OCI-LY1 (cell line): ENCODE data around the gene CDH8.

ENCODE experiments used
- H2AFZ ChIP-seq: fragments of 200-600 bp; sonication (generic), shearing (Covaris generic); 2 replicates; pipeline ENCODE4 v1.6.0; 2014; ENCODE audit warnings: antibody characterized with exemption, mild to moderate bottlenecking, low read length
- H3F3A ChIP-seq: fragments of 200-600 bp; sonication (generic), shearing (Covaris generic); 2 replicates; pipeline ENCODE4 v1.6.0; 2014; ENCODE audit warnings: mild to moderate bottlenecking, antibody characterized with exemption, low read length, moderate library complexity; ENCODE audit not compliant: insufficient read depth
- H3K27ac ChIP-seq: fragments of 200-600 bp; sonication (generic); 2 replicates; pipeline ENCODE4 v1.5.1; 2014; ENCODE audit warnings: low read length, mixed run types, mild to moderate bottlenecking, low read depth; ENCODE audit not compliant: poor library complexity, severe bottlenecking
- H3K27me3 ChIP-seq: fragments of 200-600 bp; sonication (generic); 2 replicates; pipeline ENCODE4 v1.6.0; 2014; ENCODE audit warnings: antibody characterized with exemption, mild to moderate bottlenecking, low read length, moderate library complexity; ENCODE audit not compliant: insufficient read depth
- H3K36me3 ChIP-seq: fragments of 200-600 bp; sonication (generic); 2 replicates; pipeline ENCODE4 v1.6.1; 2014; ENCODE audit warnings: mild to moderate bottlenecking, antibody characterized with exemption, low read length, moderate library complexity, mixed read lengths; ENCODE audit not compliant: insufficient read depth
- H3K4me1 ChIP-seq: fragments of 200-600 bp; sonication (generic); 2 replicates; pipeline ENCODE4 v1.5.1; 2014; ENCODE audit warnings: mild to moderate bottlenecking, low read length, moderate library complexity; ENCODE audit not compliant: insufficient read depth, severe bottlenecking
- H3K4me2 ChIP-seq: fragments of 200-600 bp; sonication (generic), shearing (Covaris generic); 2 replicates; pipeline ENCODE4 v1.6.1; 2014; ENCODE audit warnings: low read length
- H3K4me3 ChIP-seq: fragments of 200-600 bp; sonication (generic); 2 replicates; pipeline ENCODE4 v1.5.1; 2014; ENCODE audit warnings: low read length, low read depth, mild to moderate bottlenecking, mixed read lengths; ENCODE audit not compliant: poor library complexity, severe bottlenecking
- H3K79me2 ChIP-seq: fragments of 200-600 bp; shearing (Covaris generic); 2 replicates; pipeline ENCODE4 v1.6.1; 2016; ENCODE audit warnings: mixed run types, low read length, mixed read lengths; ENCODE audit not compliant: insufficient read depth
- H3K9ac ChIP-seq: fragments of 200-600 bp; sonication (generic), shearing (Covaris generic); 2 replicates; pipeline ENCODE4 v1.6.1; 2014; ENCODE audit warnings: mild to moderate bottlenecking, low read length, mixed read lengths
- H3K9me2 ChIP-seq: fragments of 200-600 bp; sonication (generic), shearing (Covaris generic); 2 replicates; pipeline ENCODE4 v1.6.1; 2014; ENCODE audit warnings: low read depth, mild to moderate bottlenecking, low read length, mixed read lengths
- H3K9me3 ChIP-seq: fragments of 200-600 bp; shearing (Covaris generic); 2 replicates; pipeline ENCODE4 v1.6.1; 2014; ENCODE audit warnings: low read length, mixed read lengths
- H4K20me1 ChIP-seq: fragments of 200-600 bp; sonication (generic), shearing (Covaris generic); 2 replicates; pipeline ENCODE4 v1.6.0; 2016; ENCODE audit warnings: mild to moderate bottlenecking, low read length; ENCODE audit not compliant: insufficient read depth
- EZH2 ChIP-seq: fragments of 200-600 bp; sonication (generic), shearing (Covaris generic); IDR thresholded peaks from 2 replicates; pipeline ENCODE4 v1.8.0; 2017; ENCODE audit warnings: borderline replicate concordance, mixed run types, mild to moderate bottlenecking, antibody characterized with exemption, low read length, moderate library complexity, mixed read lengths
- TF ChIP-seq, protein P1 (sequence below): fragments of 200-600 bp; sonication (generic), shearing (Covaris generic); IDR thresholded peaks from 2 replicates; pipeline ENCODE4 v1.5.1; 2017; ENCODE audit warnings: mild to moderate bottlenecking, antibody characterized with exemption, low read length, moderate library complexity, mixed read lengths

CDH8 gene

DNA sequence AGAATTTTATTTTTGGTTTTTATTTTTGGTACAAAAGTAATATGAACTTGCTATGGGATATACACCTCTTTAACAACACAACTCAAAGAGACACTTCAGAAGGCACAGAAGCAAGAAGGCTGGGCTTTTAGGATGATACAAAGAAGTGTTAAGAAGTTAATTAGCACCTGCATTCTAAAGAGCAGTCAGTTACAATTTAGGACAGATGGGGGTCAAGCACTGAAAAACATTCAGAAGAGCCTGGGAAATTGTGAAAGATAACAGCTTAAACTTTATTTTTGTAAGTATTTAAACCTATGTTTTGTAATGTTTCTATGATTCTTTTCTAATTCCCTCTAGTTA is 163.5 kb downstream of the CDH8 start:
- no peak overlapping the region for H3K9ac ChIP-seq
- H3K4me1 ChIP-seq: no peaks in the 10 kb centered on the region
- no peak overlapping the region for H3K4me2 ChIP-seq
- no peak overlapping the region for H3K27ac ChIP-seq
- H3K9me2 ChIP-seq: no peaks in the 10 kb centered on the region
- H2AFZ ChIP-seq: no peak overlapping the region
- H4K20me1 ChIP-seq: no peaks in the 10 kb centered on the region
- no peaks in the 10 kb centered on the region for H3K27me3 ChIP-seq
- TF ChIP-seq, protein P1, sequence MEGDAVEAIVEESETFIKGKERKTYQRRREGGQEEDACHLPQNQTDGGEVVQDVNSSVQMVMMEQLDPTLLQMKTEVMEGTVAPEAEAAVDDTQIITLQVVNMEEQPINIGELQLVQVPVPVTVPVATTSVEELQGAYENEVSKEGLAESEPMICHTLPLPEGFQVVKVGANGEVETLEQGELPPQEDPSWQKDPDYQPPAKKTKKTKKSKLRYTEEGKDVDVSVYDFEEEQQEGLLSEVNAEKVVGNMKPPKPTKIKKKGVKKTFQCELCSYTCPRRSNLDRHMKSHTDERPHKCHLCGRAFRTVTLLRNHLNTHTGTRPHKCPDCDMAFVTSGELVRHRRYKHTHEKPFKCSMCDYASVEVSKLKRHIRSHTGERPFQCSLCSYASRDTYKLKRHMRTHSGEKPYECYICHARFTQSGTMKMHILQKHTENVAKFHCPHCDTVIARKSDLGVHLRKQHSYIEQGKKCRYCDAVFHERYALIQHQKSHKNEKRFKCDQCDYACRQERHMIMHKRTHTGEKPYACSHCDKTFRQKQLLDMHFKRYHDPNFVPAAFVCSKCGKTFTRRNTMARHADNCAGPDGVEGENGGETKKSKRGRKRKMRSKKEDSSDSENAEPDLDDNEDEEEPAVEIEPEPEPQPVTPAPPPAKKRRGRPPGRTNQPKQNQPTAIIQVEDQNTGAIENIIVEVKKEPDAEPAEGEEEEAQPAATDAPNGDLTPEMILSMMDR: no peak
- TF ChIP-seq EZH2: no peak
- H3K79me2 ChIP-seq: no peaks in the 10 kb centered on the region
- no peaks in the 10 kb centered on the region for H3F3A ChIP-seq
- no peak overlapping the region for H3K4me3 ChIP-seq
- H3K9me3 ChIP-seq: no peaks in the 10 kb centered on the region
- H3K36me3 ChIP-seq: no peaks in the 10 kb centered on the region

DNA sequence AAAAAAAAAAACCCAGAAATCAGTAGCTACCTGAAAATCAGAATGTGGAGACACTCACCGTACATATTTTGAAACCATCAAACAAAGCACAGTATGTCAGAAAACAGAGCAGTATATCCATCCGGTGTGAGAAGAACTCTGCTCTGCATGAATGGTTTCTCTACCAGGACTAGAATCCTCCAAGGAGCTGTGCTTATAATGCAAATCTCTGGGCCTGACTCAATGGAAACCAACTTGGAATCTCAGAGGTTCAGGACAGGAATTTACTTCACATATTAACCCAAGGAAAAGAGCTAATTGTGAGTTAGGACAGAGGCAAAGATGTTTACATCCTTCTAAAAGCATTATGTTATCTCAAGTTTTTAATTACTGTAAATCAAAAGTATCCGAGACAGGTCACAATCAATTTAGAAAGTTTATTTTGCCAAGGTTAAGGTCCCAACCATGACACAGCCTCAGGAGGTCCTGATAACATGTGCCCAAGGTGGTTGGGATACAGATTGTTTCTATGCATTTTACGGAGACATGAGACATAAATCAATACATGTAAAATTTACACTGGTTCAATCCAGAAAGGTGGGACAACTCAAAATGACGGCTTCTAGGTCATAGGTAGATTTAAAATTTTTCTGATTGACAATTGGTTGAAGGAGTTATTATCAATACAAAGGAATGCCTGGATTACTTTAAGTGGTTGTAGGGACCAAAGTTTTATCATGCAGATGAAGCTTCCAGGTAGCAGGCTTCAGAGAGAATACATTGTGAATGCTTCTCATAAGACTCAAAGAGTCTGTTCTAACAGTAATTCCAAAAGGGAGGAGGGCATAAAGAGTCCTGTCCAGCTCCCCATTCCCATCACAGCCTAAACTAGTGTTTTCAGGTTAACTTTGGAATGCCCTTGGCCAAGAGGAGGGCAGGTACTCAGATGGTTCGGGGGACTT is 164.1 kb downstream of the CDH8 start:
- no peaks in the 10 kb centered on the region for H3K4me1 ChIP-seq
- no peak overlapping the region for H3K27ac ChIP-seq
- H3K9me2 ChIP-seq: no peaks in the 10 kb centered on the region
- H4K20me1 ChIP-seq: no peaks in the 10 kb centered on the region
- H3F3A ChIP-seq: no peaks in the 10 kb centered on the region
- no peaks in the 10 kb centered on the region for H3K36me3 ChIP-seq
- H2AFZ ChIP-seq: no peak overlapping the region
- H3K9me3 ChIP-seq: no peaks in the 10 kb centered on the region
- no peak overlapping the region for H3K4me2 ChIP-seq
- TF ChIP-seq, protein P1: no peak
- TF ChIP-seq EZH2: no peak
- H3K4me3 ChIP-seq: no peak overlapping the region
- no peaks in the 10 kb centered on the region for H3K27me3 ChIP-seq
- no peak overlapping the region for H3K9ac ChIP-seq
- no peaks in the 10 kb centered on the region for H3K79me2 ChIP-seq

DNA sequence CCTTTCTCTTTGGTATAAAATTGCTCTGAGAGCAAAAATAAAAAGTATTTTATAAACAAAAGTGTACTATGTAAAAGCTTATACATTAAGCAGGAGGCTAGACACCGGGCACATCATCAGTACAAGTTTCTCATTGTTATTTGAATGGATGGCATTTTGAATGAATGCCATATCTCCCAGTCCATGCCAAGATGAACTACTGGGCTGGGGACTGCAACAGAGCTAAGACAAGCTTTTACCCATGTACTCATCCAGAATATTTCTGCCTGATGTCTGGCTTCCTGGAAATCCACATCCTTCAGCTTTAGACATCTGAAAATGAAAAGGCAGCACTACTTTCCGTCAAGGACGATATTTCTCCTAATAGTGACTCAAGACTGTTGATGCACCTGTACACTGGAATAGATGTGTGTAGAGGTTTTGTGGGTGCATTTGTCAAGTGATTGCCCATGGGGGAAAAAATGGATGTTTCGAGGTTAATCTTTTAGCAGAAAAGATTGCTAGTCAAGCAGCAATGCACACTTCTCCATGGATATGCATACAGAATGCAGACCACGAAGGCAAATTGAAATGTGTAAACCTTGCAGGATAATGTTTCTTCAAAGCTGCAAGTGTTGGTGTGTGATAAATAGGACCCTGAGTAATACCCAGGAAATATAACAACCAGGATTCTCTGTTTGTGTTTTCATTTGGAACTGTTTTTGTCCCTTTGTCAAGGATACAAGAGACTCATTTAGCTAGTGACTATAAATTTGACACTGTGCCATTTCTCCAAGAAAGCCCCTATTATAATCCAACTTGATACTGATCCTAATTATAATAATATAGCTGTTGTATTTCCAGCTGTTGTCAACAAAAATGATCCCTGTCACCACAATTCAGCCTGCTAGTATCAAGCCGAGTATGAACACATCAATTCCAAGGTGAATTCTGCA is 173.8 kb downstream of the CDH8 start:
- Histone ChIP-seq H3K9me3 (no peaks in the 10 kb centered on the region), H2AFZ (no peak overlapping the region), H3K4me2 (no peak overlapping the region), H3K9ac (no peak overlapping the region), H3F3A (no peaks in the 10 kb centered on the region), H3K4me1 (no peaks in the 10 kb centered on the region), H4K20me1 (no peaks in the 10 kb centered on the region), H3K9me2 (no peaks in the 10 kb centered on the region), H3K79me2 (no peaks in the 10 kb centered on the region), H3K36me3 (no peaks in the 10 kb centered on the region), H3K27ac (no peak overlapping the region), H3K4me3 (no peak overlapping the region), H3K27me3 (no peaks in the 10 kb centered on the region)
- no peak for TF ChIP-seq EZH2
- TF ChIP-seq, protein P1: no peak
